Hematopoietic multipotent progenitor cell treated with erythropoietin and hydrocortisone succinate and interleukin-3 and kit ligand, for 15 days (in vitro differentiated cells): ENCODE data around the gene MCRIP2.
A peak's percentile ranks its signal among the peaks of the same experiment; 100 is the strongest.
"Not testable (repeated sequence)": the region's sequence is repeated elsewhere in the genome, so short reads cannot be mapped to it uniquely, and the experiment has no call there.

Source experiments
- DNase-seq: peaks from one replicate; pipeline ENCODE4 v3.0.0-alpha.2; 2015; ENCODE audit warnings: low spot score

MCRIP2 gene

GRCh38 chr16:641326-642188, at the start of gene MCRIP2:
Gene MCRIP2 (plus strand): TSS chr16:641828. CDS start chr16:641992, 164 bp downstream.
- peak; percentile 65 for DNase-seq

GRCh38 chr16:591892-592517, 49.6 kb upstream of the MCRIP2 start:
- no peak for DNase-seq

- no peak for DNase-seq
These were observed 48.9 kb upstream of the MCRIP2 start for GRCh38 chr16:592518-593306.

GRCh38 chr16:593406-593805, 48.2 kb upstream of the MCRIP2 start:
- no peak for DNase-seq

GRCh38 chr16:593807-594206, 47.8 kb upstream of the MCRIP2 start:
- no peak for DNase-seq

GRCh38 chr16:595094-595528, 46.5 kb upstream of the MCRIP2 start:
- no peak for DNase-seq

- DNase-seq = no peak
These were observed 45.5 kb upstream of the MCRIP2 start for GRCh38 chr16:595942-596735.

- DNase-seq = no peak
These were observed 44.9 kb upstream of the MCRIP2 start for GRCh38 chr16:596736-597060.

GRCh38 chr16:597655-598054, 44.0 kb upstream of the MCRIP2 start:
- DNase-seq = not testable (repeated sequence)

GRCh38 chr16:598823-599739, 42.5 kb upstream of the MCRIP2 start:
- no peak for DNase-seq

- DNase-seq = peak; percentile 24
These were observed 40.8 kb upstream of the MCRIP2 start for GRCh38 chr16:600781-601180.

GRCh38 chr16:603933-604332, 37.7 kb upstream of the MCRIP2 start:
- DNase-seq = no peak

- DNase-seq = no peak
These were observed 34.8 kb upstream of the MCRIP2 start for GRCh38 chr16:606656-607307.

- DNase-seq = no peak
These were observed 33.6 kb upstream of the MCRIP2 start for GRCh38 chr16:608019-608418.

GRCh38 chr16:609316-609715, 32.3 kb upstream of the MCRIP2 start:
- DNase-seq = no peak

GRCh38 chr16:609984-610383, 31.6 kb upstream of the MCRIP2 start:
- DNase-seq = no peak

- DNase-seq = peak; percentile 56
These were observed 30.9 kb upstream of the MCRIP2 start for GRCh38 chr16:610513-611381.

- DNase-seq = no peak
These were observed 26.5 kb upstream of the MCRIP2 start for GRCh38 chr16:615122-615521.
